Trophoblast cell (in vitro differentiated cells and primary cell): ENCODE results near the gene OR4K15. TPM values are rescaled to one million over a fixed set of nuclear protein-coding genes. Genes with fewer than 3 reads are reported as not detected.

Source experiments
- DNase-seq, 2 donors: peaks; one replicate each; pipeline ENCODE4 v3.0.0-alpha.2; 2016
- H2AFZ ChIP-seq: 2 replicates; pipeline ENCODE4 v1.6.1; 2013; ENCODE audit warnings: low read length, moderate library complexity, mild to moderate bottlenecking; ENCODE audit not compliant: insufficient read depth, poor library complexity
- H2AK5ac ChIP-seq: 2 replicates; pipeline ENCODE4 v1.6.1; 2013; ENCODE audit warnings: mild to moderate bottlenecking, low read length
- H2BK120ac ChIP-seq: 2 replicates; pipeline ENCODE4 v1.6.1; 2013; ENCODE audit warnings: low read length, mild to moderate bottlenecking, moderate library complexity; ENCODE audit not compliant: insufficient read depth, poor library complexity
- H2BK12ac ChIP-seq: 2 replicates; pipeline ENCODE4 v1.6.1; 2013; ENCODE audit warnings: mild to moderate bottlenecking, low read length, moderate library complexity
- H2BK5ac ChIP-seq: 2 replicates; pipeline ENCODE4 v1.6.1; 2013; ENCODE audit warnings: low read length, low read depth, moderate library complexity, mild to moderate bottlenecking; ENCODE audit not compliant: poor library complexity
- H3K14ac ChIP-seq: 2 replicates; pipeline ENCODE4 v1.6.1; 2013; ENCODE audit warnings: mild to moderate bottlenecking, low read length
- H3K18ac ChIP-seq: 2 replicates; pipeline ENCODE4 v1.6.1; 2013; ENCODE audit warnings: mild to moderate bottlenecking, low read length
- H3K23ac ChIP-seq: 2 replicates; pipeline ENCODE4 v1.6.1; 2013; ENCODE audit warnings: low read length
- H3K27ac ChIP-seq: 2 replicates; pipeline ENCODE4 v1.5.1; 2013; ENCODE audit warnings: low read depth, mild to moderate bottlenecking, inconsistent platforms, low read length, moderate library complexity
- H3K27me3 ChIP-seq: 2 replicates; pipeline ENCODE4 v1.6.1; 2013; ENCODE audit warnings: inconsistent platforms, mild to moderate bottlenecking, low read length, moderate library complexity; ENCODE audit not compliant: insufficient read depth
- H3K36me3 ChIP-seq, 2 experiments: 1 replicate in 1 of 2; 2 replicates in 1 of 2; pipeline ENCODE4 v1.6.1; 2013; ENCODE audit warnings: low read length in 2 of 2, mild to moderate bottlenecking in 2 of 2, moderate library complexity in 1 of 2; ENCODE audit not compliant: insufficient read depth in 2 of 2, control insufficient read depth in 1 of 2
- H3K4ac ChIP-seq: 2 replicates; pipeline ENCODE4 v1.6.1; 2013; ENCODE audit warnings: low read depth, mild to moderate bottlenecking, low read length, moderate library complexity
- H3K4me1 ChIP-seq, 2 experiments: 1 replicate in 1 of 2; 2 replicates in 1 of 2; pipeline ENCODE4 v1.6.1; 2013; ENCODE audit warnings: low read length in 2 of 2, mild to moderate bottlenecking in 2 of 2, moderate library complexity in 1 of 2; ENCODE audit not compliant: insufficient read depth in 2 of 2, control insufficient read depth in 1 of 2
- H3K4me2 ChIP-seq: 2 replicates; pipeline ENCODE4 v1.6.1; 2013; ENCODE audit warnings: inconsistent platforms, mild to moderate bottlenecking, low read length, moderate library complexity
- H3K4me3 ChIP-seq: 2 replicates; pipeline ENCODE4 v1.5.1; 2013; ENCODE audit warnings: mild to moderate bottlenecking, low read depth, low read length, inconsistent platforms
- H3K79me1 ChIP-seq: one replicate; pipeline ENCODE4 v1.6.1; 2013; ENCODE audit warnings: low read length
- H3K79me2 ChIP-seq: 2 replicates; pipeline ENCODE4 v1.6.1; 2013; ENCODE audit warnings: low read length, mild to moderate bottlenecking; ENCODE audit not compliant: control insufficient read depth, insufficient read depth, poor library complexity
- H3K9ac ChIP-seq: 2 replicates; pipeline ENCODE4 v1.6.1; 2013; ENCODE audit warnings: mild to moderate bottlenecking, low read length
- H3K9me3 ChIP-seq: 2 replicates; pipeline ENCODE4 v1.6.1; 2013; ENCODE audit warnings: low read depth, mild to moderate bottlenecking, control low read depth, inconsistent platforms, low read length; ENCODE audit not compliant: insufficient read depth
- H4K12ac ChIP-seq: 2 replicates; pipeline ENCODE4 v1.6.1; 2013; ENCODE audit warnings: low read depth, mild to moderate bottlenecking, low read length, moderate library complexity
- H4K8ac ChIP-seq: 2 replicates; pipeline ENCODE4 v1.6.1; 2013; ENCODE audit warnings: low read depth, mild to moderate bottlenecking, low read length, moderate library complexity
- H4K91ac ChIP-seq: one replicate; pipeline ENCODE4 v1.6.1; 2013; ENCODE audit warnings: low read depth, mild to moderate bottlenecking, low read length, moderate library complexity
- WGBS: extraction: QIAGEN DNeasy Blood & Tissue Kit; methylation state at CpG from one replicate; pipeline ENCODE4 v1.1.7; 2013; ENCODE audit warnings: missing lambda C conversion rate; ENCODE audit not compliant: insufficient read length, insufficient coverage; ENCODE audit errors: extremely low coverage; 5-methylcytosine and 5-hydroxymethylcytosine counted together
- polyA plus RNA-seq: library from polyadenylated mRNA; stranded (reverse); fragments of 200-250 nt; gene quantifications from 2 replicates; pipeline ENCODE4 v1.2.3, GENCODE V29; 2013

Gene OR4K15, protein sequence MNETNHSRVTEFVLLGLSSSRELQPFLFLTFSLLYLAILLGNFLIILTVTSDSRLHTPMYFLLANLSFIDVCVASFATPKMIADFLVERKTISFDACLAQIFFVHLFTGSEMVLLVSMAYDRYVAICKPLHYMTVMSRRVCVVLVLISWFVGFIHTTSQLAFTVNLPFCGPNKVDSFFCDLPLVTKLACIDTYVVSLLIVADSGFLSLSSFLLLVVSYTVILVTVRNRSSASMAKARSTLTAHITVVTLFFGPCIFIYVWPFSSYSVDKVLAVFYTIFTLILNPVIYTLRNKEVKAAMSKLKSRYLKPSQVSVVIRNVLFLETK
- polyA plus RNA-seq: not detected in 2 replicates

- H3K4me3 ChIP-seq: no peak within 1 kb of the TSS
- H3K4me1 ChIP-seq: no peaks in the 10 kb centered on the region
- no peak within 1 kb of the TSS for H2AFZ ChIP-seq
- no peak within 1 kb of the TSS for H3K27ac ChIP-seq
- no peak within 1 kb of the TSS for H2BK12ac ChIP-seq
- H3K9me3 ChIP-seq: peaks cover 2% of the 10 kb centered on the region
- H3K9ac ChIP-seq: no peak within 1 kb of the TSS
- no peaks in the 10 kb centered on the region for H3K79me2 ChIP-seq
- DNase-seq: no peak
- H2AK5ac ChIP-seq: no peak within 1 kb of the TSS
- H4K91ac ChIP-seq: no peak within 1 kb of the TSS
- no peak within 1 kb of the TSS for H2BK120ac ChIP-seq
- no CpG with 5 or more reads among the region's 3 CpGs for WGBS
- no peak within 1 kb of the TSS for H3K18ac ChIP-seq
- H3K36me3 ChIP-seq: no peaks in the 10 kb centered on the region
- H3K79me1 ChIP-seq: no peaks in the 10 kb centered on the region
- no peak within 1 kb of the TSS for H3K14ac ChIP-seq
- H3K23ac ChIP-seq: no peak within 1 kb of the TSS
- H3K4me2 ChIP-seq: no peak within 1 kb of the TSS
- H4K8ac ChIP-seq: no peak within 1 kb of the TSS
- H3K4ac ChIP-seq: no peak within 1 kb of the TSS
- H2BK5ac ChIP-seq: no peak within 1 kb of the TSS
- H4K12ac ChIP-seq: no peak within 1 kb of the TSS
- H3K27me3 ChIP-seq: no peaks in the 10 kb centered on the region
Measured at GRCh38 chr14:19975291-19975690, at the start of gene OR4K15. OR4K15 (plus strand) TSS chr14:19975591; CDS start chr14:19975591, 0 bp downstream.

GRCh38 chr14:19930617-19931016, 44.8 kb upstream of the OR4K15 start, which contains the start of gene OR4K1:
OR4K1 (plus strand) TSS chr14:19930917; CDS start chr14:19935667, 4,750 bp downstream.
- Histone ChIP-seq H3K14ac (no peak within 1 kb of the TSS), H4K8ac (no peak within 1 kb of the TSS), H3K4me3 (no peak within 1 kb of the TSS), H3K79me1 (no peaks in the 10 kb centered on the region), H3K4ac (no peak within 1 kb of the TSS), H3K9me3 (peaks cover 2% of the 10 kb centered on the region), H2BK120ac (no peak within 1 kb of the TSS), H3K4me2 (no peak within 1 kb of the TSS), H3K27me3 (no peaks in the 10 kb centered on the region), H2BK12ac (no peak within 1 kb of the TSS), H3K27ac (no peak within 1 kb of the TSS), H2BK5ac (no peak within 1 kb of the TSS), H3K9ac (no peak within 1 kb of the TSS), H4K91ac (no peak within 1 kb of the TSS), H3K36me3 (no peaks in the 10 kb centered on the region), H4K12ac (no peak within 1 kb of the TSS), H3K18ac (no peak within 1 kb of the TSS), H2AFZ (no peak within 1 kb of the TSS), H3K79me2 (no peaks in the 10 kb centered on the region), H3K23ac (no peak within 1 kb of the TSS), H2AK5ac (no peak within 1 kb of the TSS), H3K4me1 (no peaks in the 10 kb centered on the region)
- no CpG with 5 or more reads among the region's 3 CpGs for WGBS
- no peak for DNase-seq

DNA sequence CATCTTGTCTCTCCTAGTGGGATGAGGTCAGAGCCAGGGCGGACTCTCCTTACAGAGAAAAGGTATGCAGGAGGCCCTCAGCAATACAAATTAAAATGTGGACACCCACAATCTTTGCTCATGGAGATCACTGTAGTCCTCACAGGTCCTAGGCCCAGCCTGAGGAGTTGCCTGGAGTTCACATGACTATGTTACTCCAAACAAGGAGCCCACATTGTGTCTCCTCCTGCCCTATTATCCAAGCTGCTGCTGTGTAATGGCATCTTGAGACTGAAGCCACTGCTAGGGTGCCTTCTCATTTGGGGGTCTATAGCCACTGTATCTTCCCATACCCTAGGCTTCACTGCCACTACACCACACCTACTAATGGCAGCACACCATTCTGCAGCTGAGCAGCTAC, 33.7 kb upstream of the OR4K15 start:
- H2BK120ac ChIP-seq: no peak overlapping the region
- H2BK12ac ChIP-seq: no peak overlapping the region
- H3K79me1 ChIP-seq: no peaks in the 10 kb centered on the region
- no peak overlapping the region for H3K18ac ChIP-seq
- no peak overlapping the region for H3K14ac ChIP-seq
- no peak overlapping the region for H4K12ac ChIP-seq
- H3K9ac ChIP-seq: no peak overlapping the region
- H2AFZ ChIP-seq: no peak overlapping the region
- no CpG with 5 or more reads among the region's 1 CpG for WGBS
- no peak overlapping the region for H3K23ac ChIP-seq
- H3K4ac ChIP-seq: no peak overlapping the region
- no peak overlapping the region for H4K91ac ChIP-seq
- H4K8ac ChIP-seq: no peak overlapping the region
- H3K9me3 ChIP-seq: peaks cover 6% of the 10 kb centered on the region
- H3K27me3 ChIP-seq: no peaks in the 10 kb centered on the region
- H3K27ac ChIP-seq: no peak overlapping the region
- no peak overlapping the region for H2AK5ac ChIP-seq
- DNase-seq: no peak
- no peaks in the 10 kb centered on the region for H3K79me2 ChIP-seq
- no peak overlapping the region for H2BK5ac ChIP-seq
- H3K36me3 ChIP-seq: no peaks in the 10 kb centered on the region
- H3K4me1 ChIP-seq: no peaks in the 10 kb centered on the region
- H3K4me2 ChIP-seq: no peak overlapping the region
- no peak overlapping the region for H3K4me3 ChIP-seq

DNA sequence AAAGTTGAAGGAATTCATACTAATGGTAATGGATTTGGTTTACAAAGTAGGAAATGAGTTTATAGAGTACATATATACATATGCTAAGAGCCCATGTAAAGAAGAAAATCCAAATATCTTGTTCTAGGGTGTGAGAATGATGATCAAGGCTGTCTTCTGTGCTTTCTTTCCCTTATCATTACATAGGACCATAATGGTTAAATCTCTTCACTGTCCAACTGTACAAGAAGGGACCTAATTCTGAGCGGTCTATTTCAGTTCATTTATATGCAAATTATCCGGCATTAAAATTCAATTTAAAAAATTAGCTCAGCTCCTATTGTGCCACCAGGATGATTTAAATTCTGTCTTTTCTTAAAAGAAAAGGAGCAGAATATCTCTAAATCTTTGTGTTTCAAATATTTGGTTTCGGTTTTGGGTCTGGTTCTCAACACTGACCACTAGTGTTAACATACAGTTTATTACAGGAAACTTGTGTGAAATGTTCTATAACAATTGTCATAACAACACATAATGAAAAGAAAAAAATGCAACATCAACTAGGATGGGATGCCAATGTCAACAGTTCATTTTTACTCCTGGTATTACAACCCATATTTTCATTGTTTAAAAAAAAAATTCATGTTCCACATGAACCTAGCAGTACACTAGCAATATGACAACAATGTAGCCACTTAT, 27.8 kb upstream of the OR4K15 start:
- Histone ChIP-seq H3K27me3 (no peaks in the 10 kb centered on the region), H2AFZ (no peak overlapping the region), H3K36me3 (no peaks in the 10 kb centered on the region), H4K91ac (no peak overlapping the region), H3K9me3 (no peaks in the 10 kb centered on the region), H3K4me2 (no peak overlapping the region), H2AK5ac (no peak overlapping the region), H3K79me2 (no peaks in the 10 kb centered on the region), H2BK12ac (no peak overlapping the region), H3K27ac (no peak overlapping the region), H3K4ac (no peak overlapping the region), H4K8ac (no peak overlapping the region), H3K23ac (no peak overlapping the region), H3K14ac (no peak overlapping the region), H4K12ac (no peak overlapping the region), H2BK120ac (no peak overlapping the region), H2BK5ac (no peak overlapping the region), H3K18ac (no peak overlapping the region), H3K4me3 (no peak overlapping the region), H3K4me1 (no peaks in the 10 kb centered on the region), H3K9ac (no peak overlapping the region), H3K79me1 (no peaks in the 10 kb centered on the region)
- no CpG with 5 or more reads among the region's 3 CpGs for WGBS
- peak in 1 of 2 donors; percentile 42 for DNase-seq
